Left renal cortex interstitium (tissue), 4 donors: Measurements from ENCODE around the gene KY. TPM values are rescaled to one million over a fixed set of nuclear protein-coding genes. Genes with fewer than 3 reads are reported as not detected.

Source experiments
- DNase-seq, 4 donors: peaks; one replicate each; pipeline ENCODE4 v3.0.0-alpha.2; 2013; ENCODE audit warnings: low read depth in 4 of 4, low spot score in 2 of 4, missing footprints in 1 of 4
- polyA plus RNA-seq, 4 donors: library from polyadenylated mRNA; unstranded; fragments of 120-200 nt; gene quantifications; one replicate each; pipeline ENCODE4 v1.2.1, GENCODE V29; 2013; ENCODE audit not compliant: insufficient read length in 4 of 4

Gene KY
- polyA plus RNA-seq, 4 donors = 1.0 to 1.7 (median 1.6) TPM

DNA sequence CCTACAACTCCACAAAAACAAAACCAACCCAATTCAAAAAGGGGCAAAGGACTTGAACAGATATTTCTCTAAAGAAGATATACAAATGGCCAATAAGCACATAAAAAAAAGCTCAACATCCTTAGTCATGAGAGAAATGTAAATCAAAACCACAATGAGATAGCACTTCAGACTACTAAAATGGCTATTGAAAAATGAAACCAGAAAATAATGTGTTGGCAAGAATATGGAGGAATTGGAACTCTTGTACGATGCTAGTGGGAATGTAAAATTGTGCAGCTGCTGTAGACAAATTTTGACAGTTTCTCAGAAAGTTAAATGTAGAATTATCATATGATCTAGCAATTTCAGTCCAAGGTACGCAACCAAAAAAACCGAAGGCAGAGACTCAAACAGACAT is 29.0 kb downstream of the KY start:
- DNase-seq = no peak

GRCh38 chr3:134620476-134621115 is 30.2 kb downstream of the KY start:
- no peak for DNase-seq

- no peak for DNase-seq
Observed at GRCh38 chr3:134619884-134620445, 30.9 kb downstream of the KY start.

- no peak for DNase-seq
Observed at GRCh38 chr3:134619301-134619615, 31.6 kb downstream of the KY start.

DNA sequence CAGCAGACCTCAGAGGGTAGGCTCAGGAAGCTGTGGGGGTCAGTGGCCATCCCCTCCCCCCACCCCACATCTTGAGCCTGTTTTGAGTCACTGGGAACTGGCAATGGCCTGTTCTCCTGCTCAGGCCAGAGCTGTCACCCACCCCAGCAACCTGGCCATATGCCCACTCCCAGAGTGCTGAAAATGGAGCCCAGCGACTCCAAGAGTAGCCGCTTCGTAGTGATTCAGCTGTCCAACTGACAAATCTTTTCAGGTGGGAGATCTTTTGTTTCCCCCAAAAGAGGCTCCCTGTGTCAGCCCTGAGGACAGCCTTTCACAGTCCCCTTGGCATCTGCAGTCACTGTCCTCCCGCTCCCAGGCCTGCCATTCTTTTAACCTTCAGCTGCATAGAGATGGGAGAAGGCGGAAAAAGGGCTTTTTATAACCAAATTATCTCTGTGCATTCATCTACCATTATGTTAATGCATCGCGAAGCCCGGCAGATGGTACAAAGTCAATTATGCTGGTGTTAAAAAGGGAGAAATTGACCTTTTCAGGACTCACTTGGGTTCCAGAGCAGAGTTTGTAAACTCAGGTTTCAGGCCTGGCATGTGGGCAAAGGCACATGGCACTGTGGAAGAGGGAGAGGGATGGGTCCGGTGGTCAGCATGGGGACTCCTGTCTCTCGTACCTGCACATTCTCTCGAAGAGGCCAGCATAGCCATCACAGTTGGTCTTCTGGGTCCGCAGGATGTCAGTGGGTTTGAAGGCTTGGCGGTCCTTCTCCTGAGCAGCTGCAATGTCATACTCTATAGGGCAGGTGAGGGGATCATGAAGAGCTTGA is 32.1 kb downstream of the KY start:
- DNase-seq = no peak

DNA sequence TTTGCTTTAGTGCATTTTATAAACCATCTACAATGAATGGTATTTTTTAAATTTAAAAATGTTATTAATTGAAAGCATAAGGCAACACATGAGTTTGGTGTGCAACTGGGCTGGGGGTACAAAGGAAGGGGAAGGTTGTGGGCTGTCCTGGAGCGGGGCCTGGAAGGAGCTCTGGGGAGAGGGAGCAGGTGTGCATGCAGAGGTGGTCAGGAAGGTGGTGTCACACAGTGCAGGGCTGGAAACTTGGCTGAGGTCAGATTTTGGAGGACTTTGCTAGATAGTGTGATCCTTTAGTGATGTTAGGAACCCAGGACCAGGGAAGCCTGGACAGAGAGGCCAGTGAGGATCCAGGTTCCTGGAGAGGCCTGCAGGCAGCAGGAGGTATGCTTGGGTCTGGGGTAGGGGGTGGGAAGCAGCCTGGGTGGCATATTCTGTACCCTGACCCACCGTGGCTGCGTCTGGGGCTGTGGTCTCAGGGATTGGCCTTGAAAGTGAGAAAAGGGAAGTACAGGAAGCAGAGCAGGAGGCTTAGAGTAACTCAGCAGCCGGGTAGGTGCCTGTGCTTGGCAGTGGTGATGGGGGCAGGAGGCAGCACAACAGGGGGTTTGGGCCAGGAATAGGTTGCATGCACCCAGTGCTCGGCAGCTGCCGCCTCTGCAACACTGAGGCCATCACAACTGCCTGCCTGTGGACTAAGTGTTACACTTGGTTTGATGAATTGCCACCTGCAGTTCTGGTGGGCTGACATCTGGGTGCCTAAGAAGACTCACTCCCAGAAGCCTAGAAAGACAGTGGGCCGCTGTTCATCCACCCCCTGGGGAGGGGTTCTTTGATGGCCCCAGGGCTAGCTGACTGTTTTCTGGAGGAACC is 33.0 kb downstream of the KY start:
- no peak for DNase-seq

DNA sequence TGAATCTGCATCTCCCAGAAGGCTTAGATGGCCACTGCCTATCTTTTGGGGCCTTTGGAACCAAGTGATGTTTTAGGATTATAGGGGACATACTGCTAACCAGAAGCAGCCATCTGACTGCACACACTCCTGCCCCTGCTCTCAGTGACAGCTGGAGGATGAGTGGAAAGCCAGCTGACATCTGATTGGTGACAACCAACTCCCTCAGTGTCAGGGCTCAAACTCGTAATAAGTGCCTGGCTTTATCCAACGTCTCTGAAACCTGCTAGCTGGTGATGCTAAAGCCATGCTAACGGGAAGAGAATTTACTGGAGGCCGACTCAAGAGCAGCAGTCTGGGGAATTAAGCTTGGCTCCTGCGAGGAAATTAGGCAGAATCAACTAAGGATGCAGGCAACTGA is 35.1 kb downstream of the KY start:
- DNase-seq = no peak

DNA sequence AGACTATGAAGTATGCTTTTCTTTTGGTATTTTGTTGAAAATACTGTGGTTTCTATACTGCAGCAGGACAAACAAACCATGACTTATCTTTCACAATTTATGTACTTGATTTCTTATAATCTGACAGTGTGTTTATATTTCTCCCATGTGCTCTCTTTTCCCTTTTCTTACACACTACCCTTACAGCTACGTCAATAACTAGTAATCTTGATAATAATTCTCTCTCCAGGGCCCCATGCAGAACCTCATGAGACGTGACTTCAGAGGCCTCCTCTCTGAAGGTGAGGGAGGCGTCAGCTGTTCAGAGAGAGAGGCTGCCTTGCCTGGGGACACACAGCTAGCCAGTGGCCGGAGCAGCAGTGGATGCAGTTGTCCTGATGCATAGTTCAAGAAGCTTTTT is 35.9 kb downstream of the KY start:
- DNase-seq = no peak

GRCh38 chr3:134613006-134613520 is 37.8 kb downstream of the KY start:
- no peak for DNase-seq

DNA sequence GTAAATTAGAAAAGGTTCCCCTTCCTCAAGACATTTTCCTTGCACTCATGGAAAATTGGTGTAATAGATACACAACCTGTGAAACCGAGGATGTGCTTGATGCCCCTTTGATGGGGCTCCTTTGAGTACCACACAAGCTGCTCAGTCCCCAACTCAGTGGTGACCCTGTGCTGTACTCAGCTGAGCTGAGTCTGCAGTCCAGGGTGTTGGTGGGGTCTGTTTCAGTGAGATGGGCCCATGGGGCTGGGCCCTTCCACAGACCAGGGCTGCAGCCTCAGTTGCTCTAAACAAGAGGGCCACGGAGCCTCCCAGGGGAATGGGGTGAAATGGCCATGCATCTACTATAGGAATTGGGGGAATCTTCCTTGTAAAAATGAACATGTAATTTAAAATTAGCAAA is 39.3 kb downstream of the KY start:
- no peak for DNase-seq

GRCh38 chr3:134610432-134611385 is 40.1 kb downstream of the KY start:
- DNase-seq = no peak

DNA sequence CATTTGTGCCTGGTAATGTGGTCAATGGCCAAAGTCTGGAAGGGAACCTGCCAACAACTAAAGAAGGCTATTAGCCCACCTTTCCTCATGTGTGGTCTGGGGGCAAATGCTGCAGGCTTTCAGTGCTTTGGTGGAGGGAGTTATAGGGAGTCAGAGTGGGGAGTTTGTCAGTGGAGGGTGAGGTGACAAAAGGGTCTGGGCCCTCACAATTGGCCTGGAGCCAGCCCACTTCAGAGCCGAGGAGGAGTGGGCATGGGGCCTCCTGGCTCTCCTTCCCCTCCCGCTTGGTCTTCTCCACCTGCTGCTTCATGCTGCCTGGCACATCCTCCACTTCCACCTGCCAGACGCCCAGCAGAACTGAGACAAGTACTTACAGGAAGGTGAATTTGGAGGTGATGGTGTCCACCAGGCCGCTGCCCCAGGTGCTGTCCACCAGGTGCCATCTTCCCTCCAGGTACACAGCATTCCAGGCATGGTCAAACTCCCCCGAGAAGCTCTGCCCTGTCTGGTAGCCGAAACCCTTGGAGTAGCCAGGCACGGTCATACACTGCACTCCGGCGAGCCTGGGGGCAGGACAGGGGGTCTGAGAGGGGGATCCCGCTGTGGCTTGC is 40.9 kb downstream of the KY start:
- DNase-seq = no peak

DNA sequence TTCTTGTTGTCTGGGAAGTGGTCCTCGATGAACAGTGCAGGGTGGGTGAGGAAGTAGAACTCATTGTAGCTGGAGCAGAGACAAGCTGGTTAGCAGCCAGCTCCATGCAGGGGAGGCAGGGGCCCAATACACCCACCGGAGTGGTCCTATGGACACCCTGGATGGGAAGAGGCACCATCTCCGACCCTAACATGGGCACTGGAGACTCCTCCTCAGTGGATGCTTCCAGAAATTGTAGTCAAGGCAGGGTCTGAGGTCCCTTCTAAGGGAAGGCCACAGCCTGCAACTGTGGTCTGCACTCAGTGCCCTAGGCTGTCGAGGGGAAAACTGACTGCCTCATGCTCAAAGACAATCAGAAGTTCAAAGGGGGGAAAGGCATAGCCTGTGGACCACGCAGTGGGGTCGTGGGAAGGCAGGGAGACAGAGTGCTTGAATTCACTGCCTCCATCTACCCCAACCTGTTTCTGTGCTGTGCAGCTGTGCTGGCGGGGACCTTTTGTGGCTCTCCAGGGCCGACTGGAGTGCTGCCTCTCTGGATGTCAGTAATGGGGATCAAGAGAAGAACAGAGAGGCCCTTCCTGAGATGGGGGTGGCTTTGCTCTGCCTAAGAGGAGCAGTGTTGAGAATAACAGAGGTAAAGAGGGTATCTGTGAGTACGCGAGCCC is 41.9 kb downstream of the KY start:
- no peak for DNase-seq

DNA sequence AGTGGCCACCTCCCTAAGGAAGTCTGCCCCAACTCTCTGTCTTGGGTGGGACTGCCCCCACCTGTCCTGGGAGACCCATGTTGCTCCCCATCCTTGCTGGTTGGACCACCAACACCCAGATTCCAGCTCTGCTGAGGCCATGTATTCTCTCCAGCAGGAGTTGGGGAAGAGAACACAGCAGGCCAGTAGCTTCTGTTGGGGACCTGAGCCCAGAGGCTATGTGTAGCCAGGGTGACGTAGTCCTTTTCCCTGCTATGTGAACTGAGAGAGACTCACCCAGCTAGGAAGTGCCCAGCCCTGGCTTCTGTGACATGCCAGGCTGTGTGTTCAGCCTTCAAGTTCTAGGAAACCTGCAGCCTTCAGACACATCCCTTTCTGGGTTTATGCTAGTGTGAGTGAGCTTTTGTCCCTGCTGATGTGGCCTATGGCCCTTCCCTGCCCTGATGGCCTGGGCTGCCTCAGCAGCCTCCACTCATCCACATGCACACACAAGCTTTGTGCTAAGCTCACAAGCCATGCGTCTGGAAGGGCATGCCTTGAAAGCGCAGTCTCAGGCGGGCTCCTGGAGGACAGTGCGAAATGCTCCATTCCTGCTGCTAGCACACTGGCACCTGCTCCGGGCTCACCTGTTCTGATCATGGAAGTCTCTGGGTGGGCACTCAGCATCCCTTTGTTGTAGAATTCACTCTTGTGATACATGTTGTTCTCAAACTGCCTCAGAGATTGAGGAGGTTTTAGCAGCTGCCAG is 42.6 kb downstream of the KY start:
- no peak for DNase-seq

GRCh38 chr3:134607054-134608022 is 43.5 kb downstream of the KY start:
- no peak for DNase-seq

DNA sequence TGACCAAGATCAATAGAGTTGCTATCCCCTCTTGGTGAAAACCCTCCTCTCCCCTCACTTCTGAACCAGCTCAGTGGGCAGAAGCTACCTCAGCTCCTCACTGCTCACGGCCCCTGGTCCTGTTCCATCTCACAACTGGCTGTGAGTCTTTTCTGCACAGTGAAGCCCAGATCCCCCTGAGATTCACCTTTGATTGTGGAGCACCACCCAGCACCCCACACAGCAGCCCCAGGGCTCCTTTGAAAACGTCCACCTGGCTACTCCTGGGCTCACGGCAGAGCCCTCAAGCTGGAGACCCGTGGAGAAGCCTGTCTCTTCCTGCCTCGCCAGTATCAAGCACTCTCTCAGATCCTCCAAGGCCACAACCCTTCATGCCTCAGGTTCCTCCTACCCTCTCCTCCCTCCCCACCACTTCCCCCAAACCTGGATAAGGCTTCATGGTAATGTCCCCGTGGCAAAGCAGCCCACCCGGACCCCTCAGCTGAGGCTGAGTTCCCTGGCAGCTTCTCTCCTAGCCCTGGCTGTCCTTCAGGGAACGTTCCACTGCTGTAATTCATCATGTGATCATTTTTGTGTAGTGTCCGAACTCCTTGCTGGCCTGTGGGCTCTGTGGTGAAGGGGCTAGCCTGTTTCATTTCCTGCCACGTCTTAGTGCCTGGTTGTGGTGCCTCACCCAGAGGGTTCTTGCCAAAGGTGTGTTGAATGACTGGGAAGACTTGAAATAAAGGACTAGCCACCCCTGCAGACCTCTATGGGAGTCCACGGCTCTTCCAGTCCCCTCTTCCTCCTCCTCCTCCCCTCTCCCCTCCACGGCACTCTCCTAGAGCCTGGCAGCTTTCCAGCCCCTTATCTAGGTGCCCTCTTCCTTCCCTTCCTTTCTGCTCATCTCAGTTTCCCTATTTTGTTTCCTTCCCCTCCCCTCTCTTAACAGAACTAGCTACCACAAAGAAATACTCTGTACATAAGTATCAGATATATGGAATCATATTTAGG is 44.5 kb downstream of the KY start:
- no peak for DNase-seq
